ES-I3 (cell line): ENCODE results near the gene PTGDR2.

ENCODE experiments used
- H3K36me3 ChIP-seq: 2 replicates; pipeline ENCODE4 v1.6.1; 2013; ENCODE audit warnings: mild to moderate bottlenecking, low read length, control low read depth, moderate library complexity; ENCODE audit not compliant: insufficient read depth
- H3K4me1 ChIP-seq: 2 replicates; pipeline ENCODE4 v1.6.1; 2013; ENCODE audit warnings: mild to moderate bottlenecking, control low read depth, low read length; ENCODE audit not compliant: insufficient read depth
- H3K9ac ChIP-seq: 2 replicates; pipeline ENCODE4 v1.6.1; 2013; ENCODE audit warnings: low read depth, mild to moderate bottlenecking, low read length, moderate library complexity
- H3K9me3 ChIP-seq: 2 replicates; pipeline ENCODE4 v1.6.1; 2013; ENCODE audit warnings: mild to moderate bottlenecking, low read length, moderate library complexity; ENCODE audit not compliant: control insufficient read depth, insufficient read depth

PTGDR2 gene

GRCh38 chr11:60855726-60856633 is at the start of gene PTGDR2:
TSS of gene PTGDR2 (minus strand) at chr11:60855950. CDS start at chr11:60853722, 2,228 bp downstream.
- no peaks in the 10 kb centered on the region for H3K9me3 ChIP-seq
- H3K4me1 ChIP-seq, result peaks cover 6% of the 10 kb centered on the region
- H3K9ac ChIP-seq, result no peak within 1 kb of the TSS
- 0 out of 2 replicates have a peak, but pooled peaks cover under 1% of the 10 kb centered on the region for H3K36me3 ChIP-seq

GRCh38 chr11:60905047-60905446 is 49.3 kb upstream of the PTGDR2 start:
- H3K36me3 ChIP-seq, result peaks cover 18% of the 10 kb centered on the region

GRCh38 chr11:60902625-60903024 is 46.9 kb upstream of the PTGDR2 start:
- Histone ChIP-seq H3K4me1 (0 out of 2 replicates have a peak, but pooled peaks cover 4% of the 10 kb centered on the region), H3K36me3 (peaks cover 34% of the 10 kb centered on the region), H3K9ac (no peak overlapping the region), H3K9me3 (no peaks in the 10 kb centered on the region)

More at GRCh38 chr11:60905047-60905446, 49.3 kb upstream of the PTGDR2 start:
- Histone ChIP-seq H3K9me3 (no peaks in the 10 kb centered on the region), H3K4me1 (0 out of 2 replicates have a peak, but pooled peaks cover 4% of the 10 kb centered on the region), H3K9ac (peak overlapping the region; percentile 84)

- Histone ChIP-seq H3K36me3 (peaks cover 37% of the 10 kb centered on the region), H3K4me1 (0 out of 2 replicates have a peak, but pooled peaks cover 4% of the 10 kb centered on the region), H3K9ac (no peak overlapping the region), H3K9me3 (no peaks in the 10 kb centered on the region)
Observed at GRCh38 chr11:60900673-60901404, 45.1 kb upstream of the PTGDR2 start.

- Histone ChIP-seq H3K36me3 (peaks cover 38% of the 10 kb centered on the region), H3K4me1 (0 out of 2 replicates have a peak, but pooled peaks cover 4% of the 10 kb centered on the region), H3K9me3 (no peaks in the 10 kb centered on the region), H3K9ac (no peak overlapping the region)
Observed at GRCh38 chr11:60899977-60900376, 44.2 kb upstream of the PTGDR2 start.

GRCh38 chr11:60899046-60899936 is 43.5 kb upstream of the PTGDR2 start:
- Histone ChIP-seq H3K4me1 (no peaks in the 10 kb centered on the region), H3K36me3 (peaks cover 43% of the 10 kb centered on the region), H3K9me3 (no peaks in the 10 kb centered on the region), H3K9ac (no peak overlapping the region)

- no peaks in the 10 kb centered on the region for H3K4me1 ChIP-seq
- H3K9ac ChIP-seq, result no peak overlapping the region
- H3K36me3 ChIP-seq, result peaks cover 48% of the 10 kb centered on the region
- H3K9me3 ChIP-seq, result no peaks in the 10 kb centered on the region
Observed at GRCh38 chr11:60897496-60897895, 41.7 kb upstream of the PTGDR2 start.

GRCh38 chr11:60895687-60896086 is 39.9 kb upstream of the PTGDR2 start:
- H3K4me1 ChIP-seq, result no peaks in the 10 kb centered on the region
- peaks cover 39% of the 10 kb centered on the region for H3K36me3 ChIP-seq
- no peak overlapping the region for H3K9ac ChIP-seq
- no peaks in the 10 kb centered on the region for H3K9me3 ChIP-seq

GRCh38 chr11:60891103-60891741 is 35.5 kb upstream of the PTGDR2 start:
- Histone ChIP-seq H3K9ac (no peak overlapping the region), H3K36me3 (peaks cover 16% of the 10 kb centered on the region), H3K4me1 (no peaks in the 10 kb centered on the region), H3K9me3 (no peaks in the 10 kb centered on the region)

GRCh38 chr11:60890696-60891095 is 34.9 kb upstream of the PTGDR2 start:
- H3K4me1 ChIP-seq, result no peaks in the 10 kb centered on the region
- no peak overlapping the region for H3K9ac ChIP-seq
- peaks cover 16% of the 10 kb centered on the region; the same call in 1 of the 2 replicates for H3K36me3 ChIP-seq
- H3K9me3 ChIP-seq, result no peaks in the 10 kb centered on the region

- Histone ChIP-seq H3K9me3 (no peaks in the 10 kb centered on the region), H3K9ac (no peak overlapping the region), H3K36me3 (peaks cover 15% of the 10 kb centered on the region; the same call in 1 of the 2 replicates), H3K4me1 (no peaks in the 10 kb centered on the region)
Observed at GRCh38 chr11:60889869-60890311, 34.1 kb upstream of the PTGDR2 start.

GRCh38 chr11:60887556-60887955 is 31.8 kb upstream of the PTGDR2 start:
- Histone ChIP-seq H3K9ac (no peak overlapping the region), H3K36me3 (peaks cover 6% of the 10 kb centered on the region; the same call in 1 of the 2 replicates), H3K4me1 (no peaks in the 10 kb centered on the region), H3K9me3 (no peaks in the 10 kb centered on the region)

- Histone ChIP-seq H3K9ac (no peak overlapping the region), H3K4me1 (no peaks in the 10 kb centered on the region), H3K36me3 (no peaks in the 10 kb centered on the region), H3K9me3 (no peaks in the 10 kb centered on the region)
Observed at GRCh38 chr11:60880643-60881282, 25.0 kb upstream of the PTGDR2 start.
